Subcutaneous abdominal adipose tissue (tissue), 5 donors: ENCODE data around the gene MINDY4B.

ENCODE experiments used
- H3K27ac ChIP-seq: one replicate; pipeline ENCODE4 v1.7.0; 2013; ENCODE audit warnings: low read depth, mild to moderate bottlenecking, inconsistent platforms, low read length, moderate library complexity
- H3K27me3 ChIP-seq, 5 donors: one replicate each; pipeline ENCODE4 v1.7.0; 2013; ENCODE audit warnings: low read length in 5 of 5, inconsistent platforms in 1 of 5; ENCODE audit not compliant: control insufficient read depth in 5 of 5, insufficient read depth in 4 of 5
- H3K36me3 ChIP-seq, 5 donors: one replicate each; pipeline ENCODE4 v1.7.0; 2013; ENCODE audit warnings: low read length in 5 of 5; ENCODE audit not compliant: control insufficient read depth in 5 of 5, insufficient read depth in 5 of 5
- H3K4me1 ChIP-seq, 5 donors: one replicate each; pipeline ENCODE4 v1.7.0; 2013; ENCODE audit warnings: low read length in 5 of 5, mild to moderate bottlenecking in 3 of 5, moderate library complexity in 1 of 5; ENCODE audit not compliant: control insufficient read depth in 5 of 5, insufficient read depth in 5 of 5
- H3K4me3 ChIP-seq, 5 donors: one replicate each; pipeline ENCODE4 v1.7.0; 2013; ENCODE audit warnings: low read length in 5 of 5, low read depth in 1 of 5
- H3K9ac ChIP-seq, 5 donors: one replicate each; pipeline ENCODE4 v1.7.0; 2013; ENCODE audit warnings: low read length in 5 of 5, mild to moderate bottlenecking in 4 of 5, moderate library complexity in 3 of 5
- H3K9me3 ChIP-seq, 5 donors: one replicate each; pipeline ENCODE4 v1.7.0; 2013; ENCODE audit warnings: low read length in 5 of 5; ENCODE audit not compliant: control insufficient read depth in 5 of 5
- donor health status: healthy.
- donor health status: healthy.
- donor health status: healthy.
- donor health status: healthy.
- donor health status: healthy.

Gene MINDY4B

GRCh38 chr3:150878996-150879575, 26.2 kb downstream of the MINDY4B start:
- Histone ChIP-seq H3K36me3 (no peaks in the 10 kb centered on the region), H3K4me1 (peaks cover 0 to 5% (median 0%) of the 10 kb centered on the region in 5 donors), H3K4me3 (no peak overlapping the region), H3K27me3 (peaks cover 0 to 5% (median 0%) of the 10 kb centered on the region in 5 donors), H3K9me3 (no peaks in the 10 kb centered on the region), H3K9ac (no peak overlapping the region), H3K27ac (no peak overlapping the region)

- Histone ChIP-seq H3K9me3 (no peaks in the 10 kb centered on the region), H3K27ac (no peak overlapping the region), H3K9ac (no peak overlapping the region), H3K4me3 (no peak overlapping the region), H3K36me3 (no peaks in the 10 kb centered on the region), H3K4me1 (peaks cover 0 to 5% (median 0%) of the 10 kb centered on the region in 5 donors), H3K27me3 (no peaks in the 10 kb centered on the region)
Measured at GRCh38 chr3:150878290-150878689, 26.9 kb downstream of the MINDY4B start.

GRCh38 chr3:150877303-150877702, 27.9 kb downstream of the MINDY4B start:
- H3K9ac ChIP-seq: no peak overlapping the region
- no peak overlapping the region for H3K4me3 ChIP-seq
- H3K27ac ChIP-seq: no peak overlapping the region
- H3K9me3 ChIP-seq: no peaks in the 10 kb centered on the region
- no peaks in the 10 kb centered on the region for H3K27me3 ChIP-seq
- no peaks in the 10 kb centered on the region for H3K36me3 ChIP-seq
- H3K4me1 ChIP-seq: peaks cover 0 to 5% (median 0%) of the 10 kb centered on the region in 5 donors

- no peak overlapping the region for H3K27ac ChIP-seq
- H3K36me3 ChIP-seq: no peaks in the 10 kb centered on the region
- H3K27me3 ChIP-seq: no peaks in the 10 kb centered on the region
- no peak overlapping the region for H3K9ac ChIP-seq
- H3K9me3 ChIP-seq: no peaks in the 10 kb centered on the region
- peaks cover 0 to 5% (median 0%) of the 10 kb centered on the region in 5 donors for H3K4me1 ChIP-seq
- H3K4me3 ChIP-seq: no peak overlapping the region
Measured at GRCh38 chr3:150876611-150877265, 28.5 kb downstream of the MINDY4B start.

GRCh38 chr3:150875548-150875947, 29.7 kb downstream of the MINDY4B start:
- peaks cover 0 to 3% (median 0%) of the 10 kb centered on the region in 5 donors for H3K27me3 ChIP-seq
- H3K9ac ChIP-seq: no peak overlapping the region
- H3K4me1 ChIP-seq: peaks cover 0 to 5% (median 0%) of the 10 kb centered on the region in 5 donors
- H3K27ac ChIP-seq: no peak overlapping the region
- no peak overlapping the region for H3K4me3 ChIP-seq
- no peaks in the 10 kb centered on the region for H3K9me3 ChIP-seq
- no peaks in the 10 kb centered on the region for H3K36me3 ChIP-seq

- Histone ChIP-seq H3K9me3 (no peaks in the 10 kb centered on the region), H3K4me3 (no peak overlapping the region), H3K9ac (no peak overlapping the region), H3K4me1 (peaks cover 0 to 5% (median 0%) of the 10 kb centered on the region in 5 donors), H3K27ac (no peak overlapping the region), H3K36me3 (no peaks in the 10 kb centered on the region), H3K27me3 (peaks cover 0 to 3% (median 0%) of the 10 kb centered on the region in 5 donors)
Measured at GRCh38 chr3:150874666-150875219, 30.5 kb downstream of the MINDY4B start.

- Histone ChIP-seq H3K9ac (no peak overlapping the region), H3K36me3 (no peaks in the 10 kb centered on the region), H3K9me3 (no peaks in the 10 kb centered on the region), H3K4me3 (no peak overlapping the region), H3K27me3 (peaks cover 0 to 3% (median 0%) of the 10 kb centered on the region in 5 donors), H3K4me1 (no peaks in the 10 kb centered on the region), H3K27ac (no peak overlapping the region)
Measured at GRCh38 chr3:150871192-150871591, 34.0 kb downstream of the MINDY4B start.

GRCh38 chr3:150870406-150870805, 34.8 kb downstream of the MINDY4B start:
- Histone ChIP-seq H3K4me1 (no peaks in the 10 kb centered on the region), H3K36me3 (no peaks in the 10 kb centered on the region), H3K9ac (no peak overlapping the region), H3K27me3 (peaks cover 0 to 3% (median 0%) of the 10 kb centered on the region in 5 donors), H3K4me3 (no peak overlapping the region), H3K9me3 (no peaks in the 10 kb centered on the region), H3K27ac (no peak overlapping the region)

- Histone ChIP-seq H3K9ac (no peak overlapping the region), H3K9me3 (no peaks in the 10 kb centered on the region), H3K4me3 (no peak overlapping the region), H3K27ac (no peak overlapping the region), H3K4me1 (no peaks in the 10 kb centered on the region), H3K27me3 (peaks cover 0 to 3% (median 0%) of the 10 kb centered on the region in 5 donors), H3K36me3 (no peaks in the 10 kb centered on the region)
Measured at GRCh38 chr3:150868282-150868681, 37.0 kb downstream of the MINDY4B start.

GRCh38 chr3:150867434-150867833, 37.8 kb downstream of the MINDY4B start:
- Histone ChIP-seq H3K4me1 (no peaks in the 10 kb centered on the region), H3K36me3 (no peaks in the 10 kb centered on the region), H3K9ac (no peak overlapping the region), H3K27ac (no peak overlapping the region), H3K9me3 (no peaks in the 10 kb centered on the region), H3K27me3 (peaks cover 0 to 4% (median 0%) of the 10 kb centered on the region in 5 donors), H3K4me3 (no peak overlapping the region)
